ENCODE measurements around the gene UQCR11.
A peak's percentile ranks its signal among the peaks of the same experiment; 100 is the strongest.

The UQCR11 gene

GRCh38 chr19:1634938-1635243, 29.6 kb upstream of the UQCR11 start:
- DNase-seq, result no peak

GRCh38 chr19:1634242-1634937, 29.1 kb upstream of the UQCR11 start:
- no peak for DNase-seq

GRCh38 chr19:1633269-1633826, 28.1 kb upstream of the UQCR11 start:
- no peak for DNase-seq

DNA sequence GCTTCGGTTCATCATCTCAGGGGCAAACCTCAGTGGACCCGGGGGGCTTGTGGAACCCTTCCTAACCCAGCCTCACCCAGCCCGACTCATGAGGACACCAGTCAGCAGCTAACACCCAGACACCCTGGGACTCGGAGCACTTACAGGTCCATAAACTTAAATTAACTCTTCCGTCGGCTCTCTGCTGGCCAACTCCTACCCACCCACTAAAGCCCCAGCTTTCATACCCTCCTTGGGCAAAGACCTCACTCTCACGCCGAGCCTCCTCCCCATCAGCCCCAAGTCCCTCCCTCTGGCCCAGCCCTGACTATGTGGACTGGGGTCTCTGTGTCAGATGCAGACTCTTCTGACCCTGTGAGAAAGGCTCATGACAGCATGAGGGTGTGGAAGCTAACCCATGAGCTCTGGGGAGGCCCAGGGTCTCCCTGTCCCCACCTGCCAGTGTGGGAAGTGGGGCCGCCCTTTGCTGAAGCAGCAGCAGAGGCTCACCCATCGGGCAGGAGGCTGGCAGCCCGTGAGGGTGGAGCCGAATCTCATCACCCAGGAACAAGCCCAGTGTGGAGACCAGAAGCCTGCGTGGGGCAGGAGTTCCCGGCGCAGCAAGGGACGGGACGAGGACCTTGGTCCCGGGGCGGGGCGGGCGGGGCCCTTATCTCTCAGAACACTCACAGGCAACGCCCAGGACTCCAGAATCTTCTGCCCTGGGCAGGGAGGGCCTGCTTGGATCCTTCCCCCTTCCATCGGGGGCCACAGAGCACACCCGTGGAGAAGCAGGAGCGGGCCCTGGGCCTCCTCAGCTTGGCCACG, 27.4 kb upstream of the UQCR11 start:
- no peak for DNase-seq

DNA sequence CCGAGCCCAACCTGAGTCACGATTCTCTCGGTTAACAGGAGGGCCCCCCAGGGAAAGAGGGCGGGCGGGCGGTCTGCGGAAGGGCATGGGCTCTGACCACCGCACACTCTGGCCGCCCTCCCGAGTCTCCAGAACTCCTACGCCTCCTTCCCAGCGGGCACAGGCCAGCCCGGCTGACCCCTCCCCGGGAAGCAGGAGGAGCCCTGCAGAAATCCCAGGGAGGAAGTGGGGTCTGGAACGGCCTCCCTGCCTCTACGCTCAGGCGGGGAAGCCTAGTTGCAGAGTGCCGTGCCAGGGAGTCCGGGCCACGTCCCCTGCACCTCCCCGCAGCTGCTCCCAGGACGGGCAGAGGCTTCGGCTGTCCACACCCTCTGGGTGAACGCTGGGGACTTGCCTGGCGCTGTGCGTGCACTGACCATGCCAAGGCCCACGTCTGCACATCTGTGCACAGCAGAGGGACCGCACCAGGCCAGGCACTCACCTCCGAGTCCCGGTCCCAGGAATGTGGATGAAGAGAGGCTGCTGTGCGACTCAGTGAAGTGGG, 26.4 kb upstream of the UQCR11 start:
- no peak for DNase-seq

DNA sequence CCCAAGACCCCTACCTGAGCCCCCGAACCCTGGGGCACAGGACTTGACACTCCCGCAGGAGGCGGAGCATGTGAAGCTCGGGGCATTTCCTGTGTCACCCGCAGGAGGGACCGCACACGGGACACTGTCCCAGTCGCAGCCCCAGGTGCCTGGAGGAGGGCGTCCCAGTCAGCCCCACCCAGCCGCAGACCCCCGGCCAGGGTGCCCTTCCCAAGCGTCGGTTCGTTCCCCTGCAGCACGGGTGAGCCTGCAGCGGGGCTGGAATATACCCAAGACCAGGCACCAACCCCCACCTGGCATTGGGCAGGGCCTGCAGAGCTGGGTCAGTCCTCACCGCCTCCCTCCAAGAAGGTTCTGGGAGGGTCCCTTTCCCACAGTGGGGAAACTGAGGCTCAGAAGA, 25.5 kb upstream of the UQCR11 start:
- DNase-seq, result no peak

DNA sequence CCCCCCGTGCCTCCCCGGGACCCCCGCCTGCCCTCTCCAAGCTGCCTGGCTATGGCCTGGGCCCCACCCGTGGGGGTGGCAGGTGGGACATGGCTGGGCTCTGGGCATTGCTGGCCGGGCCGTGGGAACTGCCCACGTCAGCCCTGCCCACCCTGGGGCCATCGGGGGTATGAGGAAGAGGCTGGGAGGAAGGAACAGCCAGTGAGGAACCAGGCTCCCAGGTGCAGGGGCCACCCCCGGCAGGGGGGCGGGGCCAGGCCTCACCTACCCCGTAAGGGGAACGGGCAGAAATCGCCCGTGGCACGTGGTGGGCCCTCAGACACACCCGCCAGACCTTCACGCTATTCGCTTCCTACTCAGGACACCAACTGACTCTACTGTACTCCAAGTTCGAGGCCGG, 24.8 kb upstream of the UQCR11 start:
- DNase-seq, result no peak

DNA sequence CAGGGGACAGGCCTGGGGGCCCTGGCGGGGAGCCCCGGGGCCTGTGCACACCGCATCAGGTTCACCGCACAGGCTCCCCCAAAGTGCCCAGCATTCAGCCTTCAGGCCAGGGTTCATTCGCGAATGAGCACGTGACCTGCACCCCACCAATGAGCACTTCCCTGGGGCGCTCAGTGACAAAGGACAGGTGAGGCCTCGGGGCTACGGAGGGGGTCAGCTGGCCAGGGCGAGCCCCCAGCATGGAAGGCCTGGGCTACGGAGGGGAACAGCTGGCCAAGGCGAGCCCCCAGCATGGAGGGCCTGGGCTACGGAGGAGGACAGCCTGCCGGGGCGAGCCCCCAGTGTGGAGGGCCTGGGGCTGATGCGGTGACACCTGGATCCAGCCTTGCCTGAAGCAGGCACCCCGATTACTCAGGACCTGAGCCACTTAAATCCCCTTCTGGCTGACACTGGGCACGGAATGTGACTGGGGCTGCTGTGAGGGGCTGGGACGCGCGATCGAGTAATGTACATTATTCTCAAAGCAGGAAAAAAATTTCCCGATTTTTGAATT, 24.1 kb upstream of the UQCR11 start:
- no peak for DNase-seq

- no peak for DNase-seq
Measured at GRCh38 chr19:1627194-1627593, 21.9 kb upstream of the UQCR11 start.

GRCh38 chr19:1626417-1627010, 21.3 kb upstream of the UQCR11 start:
- DNase-seq, result no peak

DNA sequence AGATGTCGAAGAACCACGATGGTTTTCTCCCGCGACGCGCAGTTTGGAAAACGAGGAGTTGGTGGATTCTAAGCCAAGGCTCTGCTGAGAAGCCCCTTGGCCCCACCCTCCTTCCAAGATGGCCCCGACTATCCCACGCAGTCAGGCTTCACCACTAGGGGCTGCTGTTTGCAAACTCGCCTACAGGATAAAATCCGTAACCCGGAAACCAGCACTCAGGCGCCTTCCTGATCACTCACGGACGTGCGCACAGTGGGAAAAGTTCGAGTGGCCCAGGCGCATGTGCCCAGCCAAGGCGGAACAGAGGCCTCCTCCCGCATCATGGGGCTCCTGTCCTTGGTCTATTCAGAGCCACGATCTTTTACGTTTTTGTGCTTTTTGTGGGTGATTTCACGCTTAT, 19.2 kb upstream of the UQCR11 start:
- DNase-seq, result peak; percentile 49 to 59

DNA sequence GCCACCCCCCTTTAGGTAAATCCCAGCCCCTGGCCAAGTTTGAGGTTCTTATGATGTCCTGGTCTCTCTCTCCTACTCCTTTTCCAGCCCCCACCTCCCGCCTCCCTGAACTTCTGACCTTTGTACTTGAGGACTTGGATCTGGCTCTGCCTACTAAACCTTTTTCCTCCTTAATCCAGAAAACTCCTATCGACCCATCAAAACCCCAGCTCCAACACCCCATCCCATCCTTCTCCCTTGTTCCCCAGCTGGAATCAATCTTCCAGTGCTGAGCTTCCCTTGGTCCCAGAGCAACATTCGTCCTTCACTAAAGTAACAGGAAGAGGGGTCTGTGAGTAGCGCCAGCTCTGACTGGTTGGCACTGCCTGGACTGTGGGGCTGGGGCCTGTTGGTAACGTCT, 17.3 kb upstream of the UQCR11 start:
- no peak for DNase-seq

- no peak for DNase-seq
Measured at GRCh38 chr19:1622007-1622406, 16.7 kb upstream of the UQCR11 start.

GRCh38 chr19:1621574-1621973, 16.3 kb upstream of the UQCR11 start:
- no peak for DNase-seq

DNA sequence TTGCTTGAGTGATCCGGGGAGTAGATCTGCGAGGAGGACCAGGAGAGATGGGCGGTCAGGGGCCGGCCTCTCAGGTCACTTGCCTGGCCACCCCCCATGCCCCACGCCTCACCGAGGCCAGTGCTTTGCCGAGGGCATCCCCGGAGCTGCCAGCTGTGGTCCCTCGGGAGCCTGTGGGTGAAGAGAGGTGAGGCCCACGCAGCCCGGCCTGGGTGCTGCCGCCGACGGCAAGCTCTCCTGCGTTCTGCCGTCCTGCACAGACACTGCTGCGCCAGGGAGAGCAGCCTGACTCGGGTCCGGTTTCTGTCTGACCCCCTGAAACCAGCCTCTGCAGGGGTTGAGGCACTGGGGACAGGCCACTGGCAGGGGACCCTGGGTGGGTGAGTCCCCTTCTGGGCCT, 15.8 kb upstream of the UQCR11 start:
- no peak for DNase-seq

DNA sequence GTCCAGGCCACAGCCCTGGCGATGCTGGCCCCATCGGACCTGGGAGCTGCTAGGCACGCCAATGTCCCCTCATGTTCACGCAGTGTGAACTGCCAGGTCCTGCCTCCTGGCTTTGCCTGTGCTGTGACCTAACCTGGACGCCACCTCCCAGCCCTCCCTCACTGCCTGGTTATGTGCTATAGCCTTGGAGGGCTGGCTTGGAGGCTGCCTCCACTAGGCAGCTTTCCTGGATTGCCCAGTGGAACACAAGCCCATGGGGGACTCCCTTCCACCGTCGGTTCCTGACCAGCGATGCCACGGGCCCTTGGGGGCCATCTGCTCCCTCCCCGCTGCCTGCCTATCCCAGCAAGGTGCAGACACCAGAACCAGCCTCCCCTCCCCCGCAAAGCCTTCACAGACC, 15.2 kb upstream of the UQCR11 start:
- no peak for DNase-seq

DNA sequence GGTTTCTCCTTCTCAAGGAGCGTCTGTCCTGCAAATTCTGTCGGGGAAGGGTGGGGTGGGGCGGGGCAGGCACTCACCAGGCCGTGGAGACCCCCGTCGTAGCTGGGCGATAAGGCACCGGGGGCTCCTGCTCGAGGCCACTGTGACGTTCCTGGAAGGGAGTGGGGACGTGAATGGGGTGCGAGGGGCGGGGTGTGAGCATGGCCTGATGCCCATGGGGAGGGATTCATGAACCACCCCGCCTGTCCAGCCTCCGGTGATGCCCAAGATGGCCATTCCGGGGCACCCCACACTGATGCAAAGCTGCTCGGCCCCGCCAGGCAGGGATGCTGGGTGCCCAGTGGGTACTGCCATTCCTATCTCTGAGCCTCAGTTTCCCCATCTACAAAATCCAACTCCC, 14.4 kb upstream of the UQCR11 start:
- DNase-seq, result no peak

GRCh38 chr19:1619094-1619439, 13.8 kb upstream of the UQCR11 start:
- no peak for DNase-seq

DNA sequence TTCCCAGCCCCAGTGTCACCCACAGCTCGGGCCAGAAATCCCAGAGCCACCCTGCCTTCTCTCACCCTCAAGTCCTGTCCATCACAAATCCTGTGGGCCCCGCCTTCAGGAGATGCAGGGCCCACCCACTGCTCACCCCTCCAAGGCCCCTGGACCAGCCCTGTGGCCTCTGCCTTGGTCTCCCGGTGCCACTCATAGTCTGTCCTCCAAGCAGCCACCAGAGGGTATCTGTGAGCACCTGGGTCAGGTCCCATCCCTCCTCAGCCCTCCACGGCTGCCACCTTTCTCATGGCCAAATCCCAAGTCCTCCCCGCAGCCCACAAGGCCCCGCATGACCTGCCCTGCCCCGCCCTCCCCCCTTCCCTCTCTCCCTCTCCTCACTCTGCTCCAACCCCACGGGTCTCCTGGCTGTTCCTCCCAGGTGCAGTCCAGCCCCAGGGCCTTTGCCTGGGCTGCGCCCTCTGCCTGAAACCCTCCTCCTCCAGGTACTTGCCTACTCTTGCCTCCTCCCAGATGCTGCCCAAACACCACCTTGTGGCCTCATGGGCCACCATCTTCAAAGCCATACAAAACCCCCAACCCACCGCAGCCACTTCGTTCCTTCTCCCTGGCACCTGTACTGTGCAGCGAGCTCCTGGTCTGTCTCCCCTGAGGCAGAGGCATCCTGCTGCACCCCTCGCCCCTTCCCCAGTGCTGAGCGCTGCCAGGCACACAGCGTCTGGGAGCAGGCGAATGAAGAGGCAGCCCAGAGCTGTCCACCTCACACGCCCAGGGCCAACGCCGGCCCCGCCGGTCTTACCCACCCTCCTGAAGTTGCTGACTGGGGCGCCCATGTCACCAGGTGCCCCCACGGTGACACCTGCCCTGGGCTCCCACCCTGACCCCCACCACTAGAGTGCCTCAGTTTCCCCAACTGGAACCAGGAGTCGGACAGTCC, 13.2 kb upstream of the UQCR11 start:
- peak; percentile 13 to 37 for DNase-seq

DNA sequence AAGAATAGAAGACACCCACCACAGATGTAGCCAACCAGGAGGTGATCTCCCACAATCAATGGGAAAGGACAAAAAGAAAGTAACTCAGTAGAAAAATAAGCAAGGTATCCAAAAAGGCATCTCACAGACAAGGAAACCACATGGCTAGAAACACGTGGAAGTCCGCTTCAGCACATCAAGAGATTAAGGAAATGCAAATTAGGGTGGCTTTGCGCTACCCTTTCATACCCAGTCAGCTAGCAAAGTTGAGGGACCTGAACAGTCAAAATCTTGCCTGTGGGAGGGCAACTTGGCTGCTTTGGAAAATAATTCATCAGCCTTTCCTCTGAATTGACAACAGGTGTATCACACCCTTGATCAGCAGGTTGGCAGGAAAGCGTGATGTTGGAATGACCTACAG, 11.6 kb upstream of the UQCR11 start:
- DNase-seq, result no peak

DNA sequence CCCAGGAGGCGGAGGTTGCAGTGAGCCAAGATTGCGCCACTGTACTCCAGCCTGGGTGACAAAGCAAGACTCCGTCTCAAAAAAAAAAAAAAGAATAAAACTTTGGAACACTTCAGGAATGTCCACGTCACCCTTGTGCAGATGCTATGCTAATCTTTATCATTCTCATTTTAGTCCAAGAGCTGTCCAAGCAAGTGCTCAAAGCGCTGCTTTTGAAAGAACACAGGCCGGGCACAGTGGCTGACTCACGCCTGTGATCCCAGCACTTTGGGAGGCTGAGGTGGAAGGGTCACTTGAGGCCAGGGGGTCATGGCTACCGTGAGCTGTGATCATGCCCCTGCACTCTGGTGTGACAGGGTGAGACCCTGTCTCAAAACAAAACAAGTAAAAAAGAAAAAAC, 11.1 kb upstream of the UQCR11 start:
- DNase-seq, result no peak

GRCh38 chr19:1615156-1615765, 10.0 kb upstream of the UQCR11 start:
- no peak for DNase-seq
